ENCODE data around the gene FAM53B.

FAM53B gene

DNA sequence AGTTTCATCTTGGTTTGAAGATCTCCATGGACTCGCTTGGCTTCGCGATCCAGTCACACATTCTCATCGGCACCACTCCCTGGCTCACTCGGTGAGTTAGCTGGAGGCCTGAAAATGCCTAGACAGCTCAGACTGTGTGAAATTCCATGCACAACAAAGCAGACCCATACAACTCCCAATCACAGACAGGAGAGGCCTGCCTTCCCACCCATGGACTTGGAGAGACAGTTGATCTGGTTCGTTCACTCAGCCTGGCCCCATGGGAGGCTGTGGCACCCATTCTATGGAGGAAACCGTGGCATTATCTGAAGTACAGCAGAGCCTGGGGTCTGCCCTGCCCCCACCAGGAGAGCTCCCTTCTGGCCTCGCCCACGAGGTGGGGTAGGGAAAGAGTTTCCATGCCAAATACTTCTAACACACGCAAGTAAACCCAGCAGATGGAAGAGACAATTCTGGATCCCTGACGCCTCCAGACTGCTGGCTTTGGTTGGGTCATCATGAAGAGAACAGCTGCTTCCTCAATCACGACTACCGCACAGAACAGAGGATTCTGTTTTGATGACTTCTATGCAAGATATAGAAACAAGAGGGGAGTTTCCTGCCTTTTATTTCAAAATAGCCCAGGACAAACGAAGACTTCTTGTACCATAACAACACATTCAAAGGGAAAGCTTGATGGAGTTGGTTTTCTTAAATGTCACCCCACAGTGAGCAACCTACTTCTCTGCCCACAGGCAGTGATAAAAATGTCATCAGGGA lies 15.9 kb downstream of the FAM53B start:
- DNase-seq (ENCODE audit: low read depth) = no peak

GRCh38 chr10:124727361-124727960 lies 16.7 kb downstream of the FAM53B start:
- no peak for DNase-seq (ENCODE audit: low read depth)

DNA sequence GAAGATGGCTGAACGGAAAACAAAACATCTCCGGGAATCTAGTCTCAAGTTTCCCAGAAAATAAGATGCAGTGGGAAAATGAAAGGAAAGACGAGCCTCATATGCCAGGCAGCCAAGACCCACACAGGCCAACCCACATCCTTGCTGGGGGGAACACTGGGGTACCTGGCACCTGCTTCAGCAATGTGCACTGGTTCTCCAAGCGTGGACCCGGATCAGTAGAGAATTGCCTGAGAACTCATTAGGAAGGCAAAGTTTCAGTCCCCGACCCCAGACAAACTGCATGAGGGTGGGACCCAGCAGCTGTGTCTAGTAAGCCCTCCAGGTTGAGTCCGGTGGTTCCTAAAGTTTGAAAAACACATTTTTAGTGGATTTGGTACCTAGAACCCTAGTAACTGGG lies 18.4 kb downstream of the FAM53B start:
- no peak for DNase-seq (ENCODE audit: low read depth)

DNA sequence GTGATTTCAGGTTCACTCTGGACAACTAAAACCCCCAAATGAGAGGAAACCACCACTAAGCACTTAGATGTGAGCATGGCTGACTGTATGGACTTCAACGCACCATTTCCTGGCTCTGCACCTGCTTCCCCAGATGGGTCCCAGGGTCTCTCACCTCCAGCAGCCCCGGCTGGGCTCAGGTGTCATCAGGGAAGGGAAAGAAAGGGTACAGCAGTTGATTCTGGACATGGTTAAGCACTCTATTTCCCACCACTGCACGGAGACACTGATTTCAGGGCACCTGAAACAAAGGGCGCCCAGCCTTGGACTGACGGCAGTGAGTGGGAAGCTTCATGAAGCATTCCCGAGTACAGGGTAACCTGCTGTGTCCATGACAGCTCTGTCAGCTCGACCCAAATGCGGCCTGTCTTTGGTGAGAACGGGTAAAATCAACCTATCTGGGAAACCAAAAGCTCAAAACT lies 19.0 kb downstream of the FAM53B start:
- no peak for DNase-seq (ENCODE audit: low read depth)

DNA sequence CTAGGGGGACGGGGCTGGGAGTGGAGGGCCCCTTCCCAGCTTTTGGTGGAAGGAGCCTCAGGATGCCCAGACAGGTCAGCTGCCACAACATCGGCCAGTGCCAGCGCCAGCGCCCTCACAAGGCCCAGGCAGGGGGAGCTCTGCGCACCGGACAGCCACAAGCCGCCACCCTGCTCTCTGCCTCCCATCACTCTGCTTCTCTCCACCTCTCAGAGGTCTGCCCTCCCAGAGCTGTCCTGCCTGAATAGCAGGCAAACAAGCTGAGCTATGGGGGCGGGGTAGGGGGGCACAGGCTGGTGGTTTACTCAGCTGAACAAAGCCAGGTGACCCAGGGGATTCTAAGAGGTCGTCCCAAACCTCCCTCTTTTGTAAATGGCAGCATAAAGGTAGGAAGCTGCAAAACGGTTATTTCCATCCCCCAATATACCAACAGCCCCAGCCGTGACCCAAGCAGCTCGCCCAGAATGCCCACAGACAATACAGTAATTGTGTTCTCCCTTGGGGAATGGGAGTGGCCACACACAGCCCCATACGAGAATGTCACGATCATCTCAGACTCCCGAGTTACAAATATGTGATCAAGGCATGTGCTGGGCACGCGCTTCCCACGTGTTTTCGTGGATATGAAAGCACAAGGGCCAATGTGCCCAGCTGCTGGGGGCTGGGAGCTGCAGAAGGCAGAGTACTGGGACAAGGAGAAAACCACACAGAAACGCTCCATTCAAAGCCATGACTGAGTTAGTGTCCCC lies 19.7 kb downstream of the FAM53B start:
- DNase-seq (ENCODE audit: low read depth) = no peak

DNA sequence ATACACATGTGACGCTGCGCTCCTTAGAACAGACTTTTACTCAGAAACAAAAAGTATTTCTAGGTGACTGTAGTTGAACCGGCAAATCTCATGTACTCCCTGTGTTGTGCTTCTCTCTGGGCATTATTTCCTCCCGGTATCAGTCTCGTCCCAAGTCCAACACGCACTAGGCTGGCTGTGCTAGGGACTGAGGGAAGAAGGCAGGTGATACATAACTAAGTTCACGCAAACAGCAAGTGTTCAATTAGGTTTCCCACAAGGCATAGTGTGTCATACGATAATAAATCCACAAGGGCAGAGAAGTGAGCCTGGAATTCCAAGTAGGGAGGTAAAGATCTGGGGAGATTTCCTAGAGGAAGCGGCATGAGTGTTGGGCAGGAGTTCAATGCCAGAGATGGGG lies 20.4 kb downstream of the FAM53B start:
- DNase-seq (ENCODE audit: low read depth) = no peak

- no peak for DNase-seq (ENCODE audit: low read depth)
Observed at GRCh38 chr10:124722798-124723783, 21.1 kb downstream of the FAM53B start.

- no peak for DNase-seq (ENCODE audit: low read depth)
Observed at GRCh38 chr10:124721330-124722045, 22.7 kb downstream of the FAM53B start.

- DNase-seq (ENCODE audit: low read depth) = peak; percentile 52
Observed at GRCh38 chr10:124719213-124719851, 24.8 kb downstream of the FAM53B start.

DNA sequence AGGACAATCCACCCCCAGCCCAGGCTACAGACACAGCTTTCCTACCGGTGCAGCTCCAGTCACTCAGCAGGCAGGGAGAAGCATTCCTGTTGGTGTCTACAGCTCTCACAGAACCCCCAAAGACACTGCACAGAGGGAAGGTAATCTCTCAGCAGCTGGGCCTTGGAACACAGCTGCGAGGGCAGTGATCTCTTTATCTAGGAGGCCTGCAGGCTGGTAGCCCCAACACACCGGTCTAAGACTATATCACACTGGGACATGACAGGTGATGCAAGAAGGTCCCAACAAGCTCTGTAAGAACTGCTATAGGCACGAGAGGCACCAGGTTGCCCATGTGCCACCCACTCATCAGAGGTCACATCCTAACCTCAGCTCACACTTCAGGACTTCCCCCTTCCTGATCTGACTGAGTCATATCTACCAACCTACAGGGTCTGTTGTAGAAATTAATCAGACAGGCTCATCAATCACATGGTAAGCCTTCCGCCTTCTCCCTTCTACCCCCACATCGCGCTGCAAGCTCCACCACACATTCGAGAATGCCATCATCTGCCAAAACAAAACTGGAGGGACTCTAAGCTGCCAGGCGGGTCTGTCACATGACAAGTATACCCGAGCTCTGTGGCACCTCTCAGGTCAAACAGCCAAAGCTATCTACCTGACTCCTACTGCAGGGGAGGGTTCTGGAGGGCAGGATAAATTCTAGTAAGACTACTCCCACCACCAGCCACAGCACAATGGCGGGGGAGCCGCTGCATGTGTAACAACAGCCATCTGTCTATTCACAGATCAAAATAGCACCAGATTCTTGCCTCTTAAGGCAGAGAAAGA lies 26.1 kb downstream of the FAM53B start:
- no peak for DNase-seq (ENCODE audit: low read depth)

DNA sequence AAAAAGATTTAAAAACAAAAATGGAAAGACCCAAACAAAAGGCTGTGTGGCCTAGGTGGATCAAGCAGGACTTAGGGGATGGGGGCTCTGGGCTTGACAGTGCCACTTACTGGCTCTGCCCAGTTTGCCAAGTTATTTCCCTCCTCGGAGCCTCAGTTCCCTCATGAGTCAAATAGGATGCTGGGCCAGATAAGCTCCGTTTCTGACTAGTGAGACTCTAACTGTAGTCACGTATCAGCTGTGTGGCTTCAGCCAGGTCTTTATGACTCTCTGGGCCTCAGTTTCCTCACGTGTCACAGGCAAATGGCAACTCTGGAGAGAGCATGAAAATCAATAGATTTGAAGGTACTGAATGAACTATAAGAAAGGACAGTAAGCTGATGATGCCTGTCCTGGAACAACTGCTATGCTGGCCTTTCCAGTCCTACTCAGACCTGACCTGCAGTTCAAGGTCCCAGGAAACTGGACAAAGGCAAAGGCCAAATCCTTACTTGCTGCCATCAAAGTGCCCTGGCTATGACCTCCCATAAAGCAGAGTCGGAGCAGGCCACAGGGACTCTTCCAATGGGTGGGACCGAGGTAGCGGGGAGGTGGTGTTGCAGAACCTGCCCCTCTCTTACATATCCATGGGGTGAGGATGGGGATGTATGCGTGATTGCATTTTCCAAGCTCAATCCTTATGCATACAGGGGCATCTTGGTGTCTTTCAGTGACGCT lies 27.0 kb downstream of the FAM53B start:
- DNase-seq (ENCODE audit: low read depth) = no peak

DNA sequence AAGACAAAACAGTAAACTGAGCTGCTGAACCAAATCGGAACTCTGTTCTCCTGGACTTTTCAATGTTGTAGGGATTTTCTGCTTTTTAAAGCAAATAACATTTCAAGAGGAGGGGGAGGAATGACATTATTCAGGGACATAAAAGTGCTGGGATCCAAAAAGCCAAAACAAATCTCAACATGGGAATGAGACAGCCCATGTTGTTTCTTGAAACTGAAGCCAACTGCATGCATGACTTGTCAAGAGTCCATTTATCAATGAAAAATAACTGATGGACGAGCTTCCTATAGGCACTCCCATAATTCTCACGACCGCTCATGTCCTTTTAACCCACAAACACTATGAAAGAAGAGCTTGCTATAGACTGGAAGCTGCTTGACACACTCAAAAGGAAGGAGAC lies 27.8 kb downstream of the FAM53B start:
- DNase-seq (ENCODE audit: low read depth) = no peak

GRCh38 chr10:124715439-124715838 lies 28.7 kb downstream of the FAM53B start:
- no peak for DNase-seq (ENCODE audit: low read depth)

GRCh38 chr10:124713679-124714255 lies 30.4 kb downstream of the FAM53B start:
- no peak for DNase-seq (ENCODE audit: low read depth)

GRCh38 chr10:124712704-124713407 lies 31.3 kb downstream of the FAM53B start:
- no peak for DNase-seq (ENCODE audit: low read depth)

GRCh38 chr10:124711145-124711544 lies 33.0 kb downstream of the FAM53B start:
- no peak for DNase-seq (ENCODE audit: low read depth)

DNA sequence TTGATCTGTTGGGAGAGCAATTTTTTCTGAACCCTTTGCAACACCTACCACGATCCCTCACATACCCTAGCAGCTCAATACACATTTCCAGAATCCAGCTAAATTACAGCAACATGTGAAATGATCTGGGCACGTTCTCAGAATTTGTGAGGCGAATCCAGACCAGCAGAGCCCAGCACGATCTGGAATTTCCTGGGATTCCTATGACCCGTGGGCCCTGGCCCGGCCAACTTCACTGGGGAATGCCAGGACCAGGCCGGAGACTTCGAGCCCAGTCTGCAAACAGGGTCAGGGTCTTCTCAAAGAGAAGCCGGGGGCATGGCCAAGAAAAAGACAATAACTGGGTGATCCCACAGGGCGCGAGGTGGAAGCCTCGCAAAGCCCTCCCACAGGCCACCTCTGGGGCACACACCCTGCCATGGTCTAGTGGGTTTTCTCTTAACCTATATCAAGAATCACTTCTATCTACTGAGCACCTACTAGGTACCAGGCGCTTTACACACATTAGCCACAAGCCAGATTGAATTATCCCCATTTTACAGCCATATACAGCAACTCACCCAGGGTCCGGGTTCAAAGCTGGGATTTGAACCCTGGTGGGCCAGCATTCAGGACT lies 33.8 kb downstream of the FAM53B start:
- DNase-seq (ENCODE audit: low read depth) = no peak

- no peak for DNase-seq (ENCODE audit: low read depth)
Observed at GRCh38 chr10:124709861-124710260, 34.3 kb downstream of the FAM53B start.
